Measurements from ENCODE around the gene VASH1. TPM values are rescaled to one million over a fixed set of nuclear protein-coding genes. Genes with fewer than 3 reads are reported as not detected.

The VASH1 gene
- total and polyA plus RNA-seq, 2 experiments from 2014 or later: 0.78 to 2.8 TPM

GRCh38 chr14:76741074-76741473 is 20.2 kb upstream of the VASH1 start:
- no peak for DNase-seq (ENCODE audit: low spot score)
- no peaks in the 10 kb centered on the region for H3K9me2 ChIP-seq (ENCODE audit: insufficient read depth)
- no peak overlapping the region for H3K4me3 ChIP-seq
- H3K4me1 Mint-ChIP-seq: no peaks in the 10 kb centered on the region
- no peaks in the 10 kb centered on the region for H3F3A ChIP-seq (replicated peaks; ENCODE audit: low read depth)
- no peaks in the 10 kb centered on the region for H3K79me2 ChIP-seq (replicated peaks; ENCODE audit: insufficient read depth)
- peaks cover 4% of the 10 kb centered on the region for H3K27me3 Mint-ChIP-seq (ENCODE audit: insufficient read depth, low read depth, poor library complexity)
- peaks cover 14% of the 10 kb centered on the region for H3K36me3 Mint-ChIP-seq (ENCODE audit: low read depth)
- no peak for TF ChIP-seq ZNF462 (CRISPR knock-in tag; IDR thresholded peaks at IDR 0.05)
- no peak overlapping the region for H3K27ac Mint-ChIP-seq
- no peaks in the 10 kb centered on the region for H3K27me3 ChIP-seq (ENCODE audit: insufficient read depth)
- no peak overlapping the region for H3K27ac ChIP-seq (ENCODE audit: low read depth)
- H2AFZ ChIP-seq: no peak overlapping the region
- H4K20me1 ChIP-seq (replicated peaks; ENCODE audit: insufficient read depth): no peaks in the 10 kb centered on the region
- no peak for ATAC-seq
- no peak overlapping the region for H3K4me2 ChIP-seq
- H3K4me3 Mint-ChIP-seq: no peak overlapping the region
- H3K4me1 ChIP-seq (ENCODE audit: insufficient read depth): no peaks in the 10 kb centered on the region
- peaks cover 50% of the 10 kb centered on the region for H3K9me3 Mint-ChIP-seq
- H3K36me3 ChIP-seq (ENCODE audit: insufficient read depth): no peaks in the 10 kb centered on the region; the same call in 1 of the 2 replicates

DNA sequence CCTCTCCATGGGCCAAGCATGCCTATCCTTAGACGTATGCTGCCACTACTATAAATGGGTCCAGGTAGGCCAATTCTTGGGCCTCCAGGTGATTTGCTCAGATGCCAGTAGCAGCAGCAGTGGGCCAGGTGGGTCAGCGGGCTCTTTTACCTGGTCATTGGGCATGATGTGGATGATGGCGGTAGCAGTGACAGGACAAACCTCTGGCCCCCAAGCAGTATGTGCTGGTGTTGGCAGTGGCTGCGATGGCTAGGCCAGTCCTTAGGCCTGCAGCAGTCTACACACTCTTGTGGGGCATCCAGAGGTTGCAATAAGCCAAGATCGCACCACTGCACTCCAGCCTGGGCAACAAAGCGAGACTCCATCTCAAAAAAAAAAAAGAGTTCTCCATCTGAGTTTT is 19.1 kb upstream of the VASH1 start:
- Histone ChIP-seq H2AFZ (no peak overlapping the region), H3K79me2 (replicated peaks; ENCODE audit: insufficient read depth) (no peaks in the 10 kb centered on the region), H3K27ac (ENCODE audit: low read depth) (no peak overlapping the region), H3K4me3 (no peak overlapping the region), H3K27me3 (ENCODE audit: insufficient read depth) (no peaks in the 10 kb centered on the region), H3F3A (replicated peaks; ENCODE audit: low read depth) (no peaks in the 10 kb centered on the region), H4K20me1 (replicated peaks; ENCODE audit: insufficient read depth) (no peaks in the 10 kb centered on the region), H3K36me3 (ENCODE audit: insufficient read depth) (no peaks in the 10 kb centered on the region), H3K9me2 (ENCODE audit: insufficient read depth) (no peaks in the 10 kb centered on the region), H3K4me2 (no peak overlapping the region), H3K4me1 (ENCODE audit: insufficient read depth) (no peaks in the 10 kb centered on the region)
- DNase-seq (ENCODE audit: low spot score) (no peak), ATAC-seq (no peak)
- Mint-ChIP-seq H3K4me3 (no peak overlapping the region), H3K9me3 (peaks cover 43% of the 10 kb centered on the region), H3K27me3 (ENCODE audit: insufficient read depth, low read depth, poor library complexity) (peaks cover 4% of the 10 kb centered on the region), H3K36me3 (ENCODE audit: low read depth) (peaks cover 14% of the 10 kb centered on the region), H3K27ac (no peak overlapping the region), H3K4me1 (no peaks in the 10 kb centered on the region)
- TF ChIP-seq REST (IDR thresholded peaks at IDR 0.05; ENCODE audit: unreplicated experiment): no peak
- TF ChIP-seq ETS1 (IDR thresholded peaks at IDR 0.05): no peak
- no peak for TF ChIP-seq JUNB (IDR thresholded peaks at IDR 0.05; ENCODE audit: unreplicated experiment)
